SK-N-SH (cell line): ENCODE measurements around the gene MEIKIN. TPM values are rescaled to one million over a fixed set of nuclear protein-coding genes. Genes with fewer than 3 reads are reported as not detected.

Experiments used
- CTCF ChIA-PET: fragments of 300-600, 350-600 bp; formaldehyde crosslinking; extraction: SDS; loops from one replicate; lab custom pipeline; 2021; lab: Yijun Ruan, JAX
- POLR2A ChIA-PET: fragments of 350-600 bp; sonication (Branson Sonifier 250); formaldehyde crosslinking; extraction: SDS; loops from one replicate; lab custom pipeline; 2020; ENCODE audit warnings: antibody characterized with exemption, inconsistent platforms; lab: Yijun Ruan, JAX
- DNase-seq: peaks from one replicate; pipeline ENCODE4 v3.0.0; 2012
- H2AFZ ChIP-seq: fragments of 200-600 bp; sonication (generic); 2 replicates; pipeline ENCODE4 v1.8.1; 2016; ENCODE audit warnings: antibody characterized with exemption, mild to moderate bottlenecking, low read depth
- H3F3A ChIP-seq: fragments of 200-600 bp; sonication (generic); replicated peaks from 2 replicates; pipeline ENCODE3; 2016; ENCODE audit warnings: antibody characterized with exemption, mild to moderate bottlenecking; ENCODE audit not compliant: insufficient read depth
- H3K27ac ChIP-seq, 2 experiments: fragments of 200-500 bp in 1 of 2; fragments of 200-600 bp in 1 of 2; sonication (Bioruptor generic) in 1 of 2; sonication (generic), shearing (Covaris generic) in 1 of 2; 2 replicates each; pipeline versions ENCODE4 v1.5.1 to v1.6.1; 2014 to 2016; ENCODE audit warnings: low read depth in 2 of 2, inconsistent platforms in 1 of 2, low read length in 1 of 2, mild to moderate bottlenecking in 1 of 2, mixed read lengths in 1 of 2
- H3K27me3 ChIP-seq: fragments of 200-600 bp; sonication (generic), shearing (Covaris generic); 2 replicates; pipeline ENCODE4 v1.6.1; 2016; ENCODE audit warnings: mixed run types; ENCODE audit not compliant: insufficient read depth
- H3K36me3 ChIP-seq, 2 experiments: fragments of 200-500 bp in 1 of 2; fragments of 200-600 bp in 1 of 2; sonication (Bioruptor generic) in 1 of 2; sonication (generic) in 1 of 2; replicated peaks in 1 of 2; 2 replicates each; pipeline versions ENCODE3 to v1.5.1; 2014 to 2016; ENCODE audit warnings: low read length in 1 of 2, mild to moderate bottlenecking in 1 of 2; ENCODE audit not compliant: insufficient read depth in 2 of 2, control insufficient read depth in 1 of 2
- H3K4me1 ChIP-seq, 2 experiments: fragments of 200-500 bp in 1 of 2; fragments of 200-600 bp in 1 of 2; sonication (Bioruptor generic) in 1 of 2; sonication (generic), shearing (Covaris generic) in 1 of 2; 2 replicates each; pipeline versions ENCODE4 v1.5.1 to v1.6.1; 2014 to 2016; ENCODE audit warnings: low read depth in 1 of 2, low read length in 1 of 2, mixed run types in 1 of 2; ENCODE audit not compliant: insufficient read depth in 2 of 2, control insufficient read depth in 1 of 2
- H3K4me2 ChIP-seq: fragments of 200-600 bp; sonication (generic), shearing (Covaris generic); 2 replicates; pipeline ENCODE4 v1.6.1; 2017; ENCODE audit warnings: mixed run types
- H3K4me3 ChIP-seq, 2 experiments: fragments of 200-500 bp in 1 of 2; fragments of 200-600 bp in 1 of 2; sonication (Bioruptor generic) in 1 of 2; sonication (generic), shearing (Covaris generic) in 1 of 2; 2 replicates each; pipeline versions ENCODE4 v1.5.1 to v1.8.1; 2014 to 2016; ENCODE audit warnings: low read depth in 2 of 2, inconsistent platforms in 1 of 2, low read length in 1 of 2, mild to moderate bottlenecking in 1 of 2, mixed read lengths in 1 of 2, moderate library complexity in 1 of 2
- H3K79me2 ChIP-seq: fragments of 200-600 bp; sonication (generic); 2 replicates; pipeline ENCODE4 v1.8.1; 2017; ENCODE audit warnings: mild to moderate bottlenecking; ENCODE audit not compliant: insufficient read depth
- H3K9ac ChIP-seq: fragments of 200-600 bp; sonication (generic); 2 replicates; pipeline ENCODE4 v1.6.1; 2017; ENCODE audit warnings: mixed run types
- H3K9me2 ChIP-seq: fragments of 200-600 bp; sonication (generic); 2 replicates; pipeline ENCODE4 v1.6.1; 2017; ENCODE audit warnings: mixed run types
- H3K9me3 ChIP-seq: fragments of 200-600 bp; sonication (generic); 2 replicates; pipeline ENCODE4 v1.6.1; 2017; ENCODE audit warnings: mixed run types, mild to moderate bottlenecking, moderate library complexity
- H4K20me1 ChIP-seq: fragments of 200-600 bp; sonication (generic); 2 replicates; pipeline ENCODE4 v1.6.1; 2017; ENCODE audit warnings: mild to moderate bottlenecking, mixed run types; ENCODE audit not compliant: insufficient read depth
- CHD2 ChIP-seq: fragments of 150-350 bp; IDR thresholded peaks from 2 replicates; pipeline ENCODE4 v1.6.1; 2018; ENCODE audit warnings: low read length; ENCODE audit not compliant: partially characterized antibody
- EP300 ChIP-seq, 2 experiments: IDR thresholded peaks; 2 replicates each; pipeline versions ENCODE4 v1.4.0 to v1.6.1; 2012; ENCODE audit warnings: borderline replicate concordance in 1 of 2, low read depth in 1 of 2, low read length in 1 of 2
- FOXJ3 ChIP-seq: sonication (generic); formaldehyde crosslinking; IDR thresholded peaks from 2 replicates; pipeline ENCODE4 v1.5.1; 2020; ENCODE audit warnings: mild to moderate bottlenecking, missing genetic modification reagents
- FOXM1 ChIP-seq: IDR thresholded peaks from 2 replicates; pipeline ENCODE4 v1.4.0; 2012; ENCODE audit warnings: low read depth, mild to moderate bottlenecking
- IRF3 ChIP-seq: fragments of 150-350 bp; IDR thresholded peaks from 2 replicates; pipeline ENCODE4 v1.6.1; 2016; ENCODE audit warnings: mild to moderate bottlenecking, low read depth, low read length
- MEF2A ChIP-seq: IDR thresholded peaks from 2 replicates; pipeline ENCODE4 v1.4.0; 2012; ENCODE audit warnings: low read depth, borderline replicate concordance
- NFIC ChIP-seq: IDR thresholded peaks from 2 replicates; pipeline ENCODE4 v1.4.0; 2012; ENCODE audit warnings: borderline replicate concordance
- POLR2AphosphoS5 ChIP-seq: IDR thresholded peaks from 2 replicates; pipeline ENCODE4 v1.6.1; 2012; ENCODE audit warnings: low read depth, low read length
- RFX5 ChIP-seq: IDR thresholded peaks from 2 replicates; pipeline ENCODE4 v1.6.1; 2012; ENCODE audit warnings: mild to moderate bottlenecking, improper control_type of control experiment, low read length
- SMC3 ChIP-seq: IDR thresholded peaks from 2 replicates; pipeline ENCODE4 v1.6.1; 2012; ENCODE audit warnings: low read depth, low read length, improper control_type of control experiment
- TEAD4 ChIP-seq: IDR thresholded peaks from 2 replicates; pipeline ENCODE4 v1.4.0; 2012; ENCODE audit warnings: mild to moderate bottlenecking, borderline replicate concordance; ENCODE audit not compliant: insufficient read depth
- USF2 ChIP-seq: fragments of 150-350 bp; IDR thresholded peaks from 2 replicates; pipeline ENCODE4 v1.6.1; 2017; ENCODE audit warnings: antibody characterized with exemption, low read length, low read depth, borderline replicate concordance
- WGBS: methylation state at CpG from one replicate; pipeline ENCODE4 v1.1.6; 2017; ENCODE audit warnings: low lambda C conversion rate; 5-methylcytosine and 5-hydroxymethylcytosine counted together
- polyA plus RNA-seq, 3 experiments: library from polyadenylated mRNA; depleted of rRNA; stranded (reverse); fragments of >200 nt; gene quantifications; 2 replicates each; pipeline ENCODE4 v1.2.3, GENCODE V29; 2012
- TF ChIP-seq, protein P1 (sequence below): fragments of 200-600 bp; sonication (generic); IDR thresholded peaks from 2 replicates; pipeline ENCODE4 v1.6.1; 2017; ENCODE audit warnings: antibody characterized with exemption, mild to moderate bottlenecking, moderate library complexity

MEIKIN gene
- polyA plus RNA-seq, 1 of the 3 experiments (the other 2 are of a cell fraction): not detected

DNA sequence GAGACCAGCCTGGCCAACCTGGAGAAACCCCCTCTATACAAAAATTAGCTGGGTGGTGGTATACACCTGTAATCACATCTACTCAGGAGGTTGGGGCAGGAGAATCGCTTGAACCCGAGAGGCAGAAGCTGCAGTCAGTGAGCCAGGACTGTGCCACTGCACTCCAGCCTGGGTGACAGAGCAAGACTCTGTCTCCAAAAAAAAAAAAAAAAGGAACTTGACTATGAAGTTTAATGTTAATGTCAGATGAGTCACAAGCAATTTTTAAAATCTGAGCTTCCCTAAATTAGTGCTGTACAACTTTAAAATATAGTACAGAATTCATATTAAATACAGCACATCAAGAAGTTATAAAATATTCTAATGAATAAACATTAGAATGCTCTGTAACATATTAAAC is 1.5 kb downstream of the MEIKIN start:
- CTCF ChIA-PET: no interaction called here
- Histone ChIP-seq H3K9me3 (no peaks in the 10 kb centered on the region), H3K9me2 (no peaks in the 10 kb centered on the region), H3K4me1 (no peaks in the 10 kb centered on the region), H4K20me1 (no peaks in the 10 kb centered on the region), H3K79me2 (no peaks in the 10 kb centered on the region), H3K9ac (no peak overlapping the region), H3K4me3 (no peak overlapping the region), H3F3A (no peaks in the 10 kb centered on the region), H3K4me2 (no peak overlapping the region), H2AFZ (no peak overlapping the region), H3K36me3 (no peaks in the 10 kb centered on the region), H3K27me3 (no peaks in the 10 kb centered on the region), H3K27ac (no peak overlapping the region)
- 68% methylated on average over 2 of the region's 2 CpGs for WGBS
- no peak for DNase-seq
- TF ChIP-seq, protein P1, sequence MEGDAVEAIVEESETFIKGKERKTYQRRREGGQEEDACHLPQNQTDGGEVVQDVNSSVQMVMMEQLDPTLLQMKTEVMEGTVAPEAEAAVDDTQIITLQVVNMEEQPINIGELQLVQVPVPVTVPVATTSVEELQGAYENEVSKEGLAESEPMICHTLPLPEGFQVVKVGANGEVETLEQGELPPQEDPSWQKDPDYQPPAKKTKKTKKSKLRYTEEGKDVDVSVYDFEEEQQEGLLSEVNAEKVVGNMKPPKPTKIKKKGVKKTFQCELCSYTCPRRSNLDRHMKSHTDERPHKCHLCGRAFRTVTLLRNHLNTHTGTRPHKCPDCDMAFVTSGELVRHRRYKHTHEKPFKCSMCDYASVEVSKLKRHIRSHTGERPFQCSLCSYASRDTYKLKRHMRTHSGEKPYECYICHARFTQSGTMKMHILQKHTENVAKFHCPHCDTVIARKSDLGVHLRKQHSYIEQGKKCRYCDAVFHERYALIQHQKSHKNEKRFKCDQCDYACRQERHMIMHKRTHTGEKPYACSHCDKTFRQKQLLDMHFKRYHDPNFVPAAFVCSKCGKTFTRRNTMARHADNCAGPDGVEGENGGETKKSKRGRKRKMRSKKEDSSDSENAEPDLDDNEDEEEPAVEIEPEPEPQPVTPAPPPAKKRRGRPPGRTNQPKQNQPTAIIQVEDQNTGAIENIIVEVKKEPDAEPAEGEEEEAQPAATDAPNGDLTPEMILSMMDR: no peak
- TF ChIP-seq TEAD4: no peak
- TF ChIP-seq EP300 (IDR thresholded peaks at IDR 0.05; ENCODE audit: borderline replicate concordance in 1 of 2, low read depth in 1 of 2, low read length in 1 of 2): no peak
- no peak for TF ChIP-seq FOXJ3 (CRISPR knock-in tag)
- TF ChIP-seq CHD2: no peak
- no peak for TF ChIP-seq FOXM1
- no peak for TF ChIP-seq IRF3
- POLR2A ChIA-PET: no interaction called here

DNA sequence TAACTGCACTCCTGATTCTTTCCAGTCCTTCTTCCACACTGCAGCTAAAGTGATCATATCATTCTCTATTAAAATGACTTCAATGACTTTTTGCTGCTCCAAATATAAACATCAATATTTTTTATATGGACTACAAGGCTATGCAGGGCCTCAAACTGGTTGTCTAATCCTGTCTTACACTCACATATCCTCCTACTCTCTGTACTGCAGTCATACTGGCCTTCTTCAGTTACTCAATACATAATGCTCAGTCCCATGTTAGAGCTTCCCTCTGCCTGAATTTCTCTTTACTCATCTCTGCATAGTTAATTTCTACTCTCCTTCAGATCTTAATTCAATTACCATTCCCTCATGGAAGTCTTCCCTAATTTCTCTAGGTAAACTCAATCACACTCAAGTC is 3.4 kb downstream of the MEIKIN start:
- Histone ChIP-seq H3K4me2 (no peak overlapping the region), H3K4me3 (no peak overlapping the region), H3K27me3 (no peaks in the 10 kb centered on the region), H3K9me2 (no peaks in the 10 kb centered on the region), H3K36me3 (no peaks in the 10 kb centered on the region), H3K27ac (no peak overlapping the region), H3K79me2 (no peaks in the 10 kb centered on the region), H3K9me3 (no peaks in the 10 kb centered on the region), H3F3A (no peaks in the 10 kb centered on the region), H2AFZ (no peak overlapping the region), H4K20me1 (no peaks in the 10 kb centered on the region), H3K4me1 (no peaks in the 10 kb centered on the region), H3K9ac (no peak overlapping the region)
- ChIA-PET POLR2A (no interaction called here), CTCF (no interaction called here)
- no peak for DNase-seq
- TF ChIP-seq RFX5 (no peak), POLR2AphosphoS5 (no peak), USF2 (no peak), SMC3 (no peak), TEAD4 (no peak), NFIC (no peak), MEF2A (no peak)
